UCSD-AML1 (cell line): ENCODE results near the gene HOXA3.

ENCODE experiments used
- DNase-seq: peaks from one replicate; lab custom pipeline; 2025; ENCODE audit not compliant: unreplicated experiment; lab: John Stamatoyannopoulos, UW

The HOXA3 gene

GRCh38 chr7:27064159-27064558, 88.2 kb downstream of the HOXA3 start:
- no peak for DNase-seq

GRCh38 chr7:27062946-27063345, 89.4 kb downstream of the HOXA3 start:
- DNase-seq, result no peak
